GM21529 (cell line): ENCODE measurements around the gene PRR5.
"Not testable (repeated sequence)": the region's sequence is repeated elsewhere in the genome, so short reads cannot be mapped to it uniquely, and the experiment has no call there.

Experiments
- ATAC-seq: cut with Tn5 transposase; IDR thresholded peaks from one replicate; pipeline ENCODE4 v1.9.1; 2021; ENCODE audit not compliant: unreplicated experiment

PRR5 gene

GRCh38 chr22:44701824-44702478, at the start of gene PRR5:
Gene PRR5, plus strand, starts transcription at chr22:44702204. Its CDS starts 271 bp downstream, at chr22:44702475.
- ATAC-seq = peak; percentile 53

- ATAC-seq = not testable (repeated sequence)
These were observed 49.1 kb upstream of the PRR5 start for GRCh38 chr22:44652866-44653265.

GRCh38 chr22:44658311-44658953, 43.6 kb upstream of the PRR5 start:
- no peak for ATAC-seq

GRCh38 chr22:44659140-44659539, 42.9 kb upstream of the PRR5 start:
- ATAC-seq = no peak

- ATAC-seq = no peak
These were observed 41.8 kb upstream of the PRR5 start for GRCh38 chr22:44660051-44660830.

GRCh38 chr22:44661070-44661469, 40.9 kb upstream of the PRR5 start:
- no peak for ATAC-seq

GRCh38 chr22:44661659-44662569, 40.1 kb upstream of the PRR5 start:
- ATAC-seq = no peak

GRCh38 chr22:44663256-44663999, 38.6 kb upstream of the PRR5 start:
- no peak for ATAC-seq

- no peak for ATAC-seq
These were observed 37.9 kb upstream of the PRR5 start for GRCh38 chr22:44664149-44664548.

- no peak for ATAC-seq
These were observed 36.9 kb upstream of the PRR5 start for GRCh38 chr22:44665115-44665514.

- ATAC-seq = no peak
These were observed 35.8 kb upstream of the PRR5 start for GRCh38 chr22:44666207-44666585.

- no peak for ATAC-seq
These were observed 34.7 kb upstream of the PRR5 start for GRCh38 chr22:44667276-44667675.

- ATAC-seq = no peak
These were observed 34.2 kb upstream of the PRR5 start for GRCh38 chr22:44667829-44668189.

GRCh38 chr22:44668190-44668885, 33.7 kb upstream of the PRR5 start:
- no peak for ATAC-seq

GRCh38 chr22:44668886-44669521, 33.0 kb upstream of the PRR5 start:
- no peak for ATAC-seq

GRCh38 chr22:44669561-44669976, 32.4 kb upstream of the PRR5 start:
- ATAC-seq = no peak

GRCh38 chr22:44670220-44670988, 31.6 kb upstream of the PRR5 start:
- no peak for ATAC-seq

- ATAC-seq = no peak
These were observed 30.3 kb upstream of the PRR5 start for GRCh38 chr22:44671742-44672141.

- ATAC-seq = no peak
These were observed 29.4 kb upstream of the PRR5 start for GRCh38 chr22:44672632-44673031.
